Immature natural killer cell (primary cell): ENCODE results near the gene SLCO4A1. TPM values are rescaled to one million over a fixed set of nuclear protein-coding genes. Genes with fewer than 3 reads are reported as not detected.

Experiments
- DNase-seq, 3 donors: peaks; one replicate each; pipeline ENCODE4 v3.0.0; 2022; ENCODE audit warnings: mixed read lengths in 1 of 3
- H3K27ac Mint-ChIP-seq, 6 donors: one replicate each; pipeline ENCODE4 v1.8.0; 2020; ENCODE audit warnings: mixed read lengths in 6 of 6, mild to moderate bottlenecking in 5 of 6, inconsistent platforms in 4 of 6, moderate library complexity in 3 of 6
- H3K27me3 Mint-ChIP-seq, 3 donors: one replicate each; pipeline ENCODE4 v1.8.0; 2020 to 2021; ENCODE audit warnings: low read depth in 3 of 3, mild to moderate bottlenecking in 3 of 3, mixed read lengths in 3 of 3, moderate library complexity in 3 of 3, inconsistent platforms in 1 of 3
- H3K36me3 Mint-ChIP-seq, 3 donors: one replicate each; pipeline ENCODE4 v1.8.0; 2020; ENCODE audit warnings: mixed read lengths in 3 of 3, inconsistent platforms in 2 of 3, mild to moderate bottlenecking in 2 of 3
- H3K4me1 Mint-ChIP-seq, 2 donors: one replicate each; pipeline ENCODE4 v1.8.0; 2020; ENCODE audit warnings: inconsistent platforms in 2 of 2, mild to moderate bottlenecking in 2 of 2, mixed read lengths in 2 of 2, moderate library complexity in 1 of 2
- H3K4me3 Mint-ChIP-seq, 5 donors: one replicate each; pipeline ENCODE4 v1.8.0; 2020; ENCODE audit warnings: mild to moderate bottlenecking in 5 of 5, mixed read lengths in 5 of 5, inconsistent platforms in 3 of 5, moderate library complexity in 3 of 5
- H3K9me3 Mint-ChIP-seq, 6 donors: one replicate each; pipeline ENCODE4 v1.8.0; 2020; ENCODE audit warnings: mild to moderate bottlenecking in 6 of 6, mixed read lengths in 6 of 6, inconsistent platforms in 4 of 6, moderate library complexity in 3 of 6
- polyA plus RNA-seq, 3 donors: library from polyadenylated mRNA; unstranded; fragments of 300-500 nt; fragmentation: Illumina TruSeq; gene quantifications; one replicate each; pipeline ENCODE4 v1.2.3, GENCODE V29; 2021

SLCO4A1 gene
- polyA plus RNA-seq, 3 donors from 2014 or later = 0.34 to 0.40 TPM; not detected in 1

GRCh38 chr20:62650551-62651284, 8.4 kb downstream of the SLCO4A1 start:
- Mint-ChIP-seq H3K4me3 (peak overlapping the region; percentile 71 to 93 (median 85)), H3K4me1 (peaks cover 26 to 27% of the 10 kb centered on the region in 2 donors), H3K36me3 (no peaks in the 10 kb centered on the region), H3K27ac (peak overlapping the region; percentile 88 to 98 (median 96)), H3K9me3 (no peaks in the 10 kb centered on the region), H3K27me3 (peaks cover 3 to 4% (median 4%) of the 10 kb centered on the region in 3 donors)
- DNase-seq = no peak

- peaks cover 26 to 27% of the 10 kb centered on the region in 2 donors for H3K4me1 Mint-ChIP-seq
- peak overlapping the region; percentile 88 to 98 (median 96) for H3K27ac Mint-ChIP-seq
- no peaks in the 10 kb centered on the region for H3K36me3 Mint-ChIP-seq
- DNase-seq = peak; percentile 78 to 81 (median 80)
- no peaks in the 10 kb centered on the region for H3K9me3 Mint-ChIP-seq
- H3K27me3 Mint-ChIP-seq = peaks cover 3 to 4% (median 4%) of the 10 kb centered on the region in 3 donors
- peak overlapping the region; percentile 71 to 93 (median 85) for H3K4me3 Mint-ChIP-seq
These were observed 9.2 kb downstream of the SLCO4A1 start for GRCh38 chr20:62651285-62652021.

DNA sequence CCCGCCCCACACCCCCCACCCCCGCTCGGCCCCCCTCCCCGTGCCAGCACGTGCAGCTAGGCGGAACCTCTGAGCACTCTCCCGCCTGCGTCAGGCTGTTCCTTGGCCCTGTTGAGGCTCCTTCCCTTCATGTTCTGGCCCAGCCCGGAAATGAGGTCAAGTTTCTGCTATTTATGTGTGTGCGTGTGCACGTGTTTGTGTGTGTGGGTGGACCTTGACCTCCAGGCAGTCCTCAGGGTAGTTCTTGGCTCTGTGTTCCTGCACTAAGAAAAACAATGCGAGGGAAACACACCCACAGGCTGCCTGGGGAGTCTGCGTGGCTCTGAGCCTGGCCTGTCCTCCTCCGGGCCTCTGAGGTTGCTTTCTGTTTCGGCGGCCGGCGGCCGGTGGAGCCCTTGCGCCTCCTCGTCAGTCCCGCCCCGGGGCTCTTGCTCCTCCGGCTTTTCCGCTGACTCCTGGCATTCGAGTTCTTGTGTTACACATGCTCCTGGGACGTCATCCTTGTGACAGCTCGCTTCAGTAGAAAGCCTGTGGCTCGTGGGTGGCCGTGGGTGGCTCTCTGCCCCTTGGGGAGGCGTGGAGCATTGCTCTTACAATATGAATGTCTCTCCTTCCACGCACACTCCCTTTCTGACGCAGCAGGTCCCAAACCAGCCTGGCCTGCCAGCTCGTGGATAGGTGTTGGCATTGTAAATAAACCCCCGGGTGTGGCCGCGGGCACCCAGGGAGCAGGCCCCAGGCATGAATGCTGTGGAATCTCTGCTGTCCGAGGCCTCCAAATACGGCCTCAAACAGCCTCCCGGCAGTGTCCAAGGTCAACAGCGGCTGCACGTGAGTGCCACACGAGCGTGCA, 10.0 kb downstream of the SLCO4A1 start:
- peaks cover 3 to 4% (median 4%) of the 10 kb centered on the region in 3 donors for H3K27me3 Mint-ChIP-seq
- H3K4me1 Mint-ChIP-seq = peaks cover 26 to 27% of the 10 kb centered on the region in 2 donors
- no peaks in the 10 kb centered on the region for H3K9me3 Mint-ChIP-seq
- peak; percentile 79 to 83 (median 81) for DNase-seq
- H3K36me3 Mint-ChIP-seq = no peaks in the 10 kb centered on the region
- peak overlapping the region; percentile 89 to 98 (median 94) for H3K27ac Mint-ChIP-seq
- peak overlapping the region; percentile 71 to 93 (median 87) for H3K4me3 Mint-ChIP-seq

GRCh38 chr20:62652894-62653305, 10.6 kb downstream of the SLCO4A1 start:
- H3K4me1 Mint-ChIP-seq = peaks cover 26 to 27% of the 10 kb centered on the region in 2 donors
- H3K9me3 Mint-ChIP-seq = no peaks in the 10 kb centered on the region
- H3K36me3 Mint-ChIP-seq = no peaks in the 10 kb centered on the region

GRCh38 chr20:62653373-62653772, 11.1 kb downstream of the SLCO4A1 start:
- peak overlapping the region in 3 of 5 donors; percentile 15 to 51 (median 20) for H3K4me3 Mint-ChIP-seq
- H3K36me3 Mint-ChIP-seq = no peaks in the 10 kb centered on the region
- H3K4me1 Mint-ChIP-seq = peaks cover 26 to 27% of the 10 kb centered on the region in 2 donors
- H3K27ac Mint-ChIP-seq = peak overlapping the region; percentile 10 to 83 (median 32)
- H3K9me3 Mint-ChIP-seq = no peaks in the 10 kb centered on the region
- peaks cover 3 to 4% (median 4%) of the 10 kb centered on the region in 3 donors for H3K27me3 Mint-ChIP-seq
- DNase-seq = no peak

More at GRCh38 chr20:62652894-62653305, 10.6 kb downstream of the SLCO4A1 start:
- DNase-seq = no peak
- peaks cover 3 to 4% (median 4%) of the 10 kb centered on the region in 3 donors for H3K27me3 Mint-ChIP-seq
- H3K27ac Mint-ChIP-seq = peak overlapping the region in 4 of 6 donors; percentile 89 to 98 (median 94)
- peak overlapping the region in 2 of 5 donors; percentile 91 to 93 for H3K4me3 Mint-ChIP-seq

DNA sequence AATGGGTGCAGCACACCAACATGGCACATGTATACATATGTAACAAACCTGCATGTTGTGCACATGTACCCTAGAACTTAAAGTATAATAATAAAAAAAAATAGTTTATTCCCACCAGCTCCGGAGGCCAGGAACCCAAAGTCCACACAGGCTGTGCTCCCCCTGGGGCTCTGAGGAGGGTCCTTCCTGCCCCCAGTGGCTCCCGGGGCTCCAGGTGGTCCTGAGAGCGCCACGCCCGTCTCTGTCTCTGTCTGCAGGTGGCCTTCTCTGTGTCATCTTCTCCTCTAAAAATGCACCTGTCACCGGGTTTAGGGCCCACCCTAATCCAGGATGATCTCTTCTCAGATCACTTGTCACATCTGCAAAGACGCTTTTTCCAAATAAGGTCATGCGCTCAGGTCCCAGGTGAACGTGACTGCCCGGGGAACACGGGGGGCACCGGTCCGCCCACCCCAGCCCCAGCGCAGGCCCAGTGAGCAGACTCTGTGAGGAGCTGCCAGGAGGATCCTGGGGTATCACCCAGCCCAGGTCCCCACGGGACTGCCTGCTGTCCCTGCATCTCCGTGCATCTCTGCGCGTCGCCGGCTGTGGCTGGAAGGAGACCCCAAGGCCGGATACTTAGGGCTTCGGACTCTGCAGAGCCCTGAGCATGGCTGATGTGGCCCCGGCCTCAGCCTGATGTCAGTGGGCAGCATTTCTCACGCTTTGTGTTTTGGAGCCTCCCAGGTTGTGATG, 11.8 kb downstream of the SLCO4A1 start:
- peaks cover 3 to 4% (median 4%) of the 10 kb centered on the region in 3 donors for H3K27me3 Mint-ChIP-seq
- no peak for DNase-seq
- peaks cover 26 to 27% of the 10 kb centered on the region in 2 donors for H3K4me1 Mint-ChIP-seq
- H3K27ac Mint-ChIP-seq = no peak overlapping the region
- no peaks in the 10 kb centered on the region for H3K9me3 Mint-ChIP-seq
- no peak overlapping the region for H3K4me3 Mint-ChIP-seq
- no peaks in the 10 kb centered on the region for H3K36me3 Mint-ChIP-seq

- H3K27ac Mint-ChIP-seq = no peak overlapping the region
- H3K4me1 Mint-ChIP-seq = peaks cover 20 to 22% of the 10 kb centered on the region in 2 donors
- no peak overlapping the region for H3K4me3 Mint-ChIP-seq
- peaks cover 3 to 4% (median 4%) of the 10 kb centered on the region in 3 donors for H3K27me3 Mint-ChIP-seq
- H3K36me3 Mint-ChIP-seq = no peaks in the 10 kb centered on the region
- H3K9me3 Mint-ChIP-seq = no peaks in the 10 kb centered on the region
- no peak for DNase-seq
These were observed 13.2 kb downstream of the SLCO4A1 start for GRCh38 chr20:62655282-62656196.

- no peak for DNase-seq
- Mint-ChIP-seq H3K4me1 (peaks cover 12 to 14% of the 10 kb centered on the region in 2 donors), H3K27ac (no peak overlapping the region), H3K36me3 (no peaks in the 10 kb centered on the region), H3K27me3 (peaks cover 3 to 4% (median 4%) of the 10 kb centered on the region in 3 donors), H3K4me3 (no peak overlapping the region), H3K9me3 (no peaks in the 10 kb centered on the region)
These were observed 14.1 kb downstream of the SLCO4A1 start for GRCh38 chr20:62656197-62656918.

- peaks cover 2 to 3% (median 2%) of the 10 kb centered on the region in 3 donors for H3K27me3 Mint-ChIP-seq
- H3K27ac Mint-ChIP-seq = no peak overlapping the region
- H3K4me1 Mint-ChIP-seq = peaks cover 6 to 8% of the 10 kb centered on the region in 2 donors
- no peak overlapping the region for H3K4me3 Mint-ChIP-seq
- H3K36me3 Mint-ChIP-seq = no peaks in the 10 kb centered on the region
- H3K9me3 Mint-ChIP-seq = no peaks in the 10 kb centered on the region
- no peak for DNase-seq
These were observed 14.8 kb downstream of the SLCO4A1 start for GRCh38 chr20:62656919-62657588.

DNA sequence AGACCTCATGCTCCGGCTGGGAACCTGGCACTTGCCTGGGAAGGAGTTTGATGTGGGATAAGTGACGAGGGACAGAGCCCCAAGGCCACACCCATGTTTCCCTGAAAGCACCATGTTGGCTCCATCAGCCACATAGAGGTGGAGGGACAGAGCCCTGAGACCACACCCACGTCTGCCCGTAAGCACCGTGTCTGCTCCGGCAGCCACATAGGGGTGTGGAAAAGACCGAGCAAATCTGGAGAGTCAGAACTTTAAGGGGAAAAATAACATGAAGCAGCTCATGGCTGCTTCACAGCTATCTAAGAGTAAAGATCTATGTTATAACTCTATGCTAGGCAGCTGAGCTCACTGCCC, 15.3 kb downstream of the SLCO4A1 start:
- Mint-ChIP-seq H3K4me3 (no peak overlapping the region), H3K27me3 (no peaks in the 10 kb centered on the region), H3K9me3 (no peaks in the 10 kb centered on the region), H3K27ac (no peak overlapping the region), H3K36me3 (no peaks in the 10 kb centered on the region), H3K4me1 (peaks cover 1 to 3% of the 10 kb centered on the region in 2 donors)
- DNase-seq = no peak

DNA sequence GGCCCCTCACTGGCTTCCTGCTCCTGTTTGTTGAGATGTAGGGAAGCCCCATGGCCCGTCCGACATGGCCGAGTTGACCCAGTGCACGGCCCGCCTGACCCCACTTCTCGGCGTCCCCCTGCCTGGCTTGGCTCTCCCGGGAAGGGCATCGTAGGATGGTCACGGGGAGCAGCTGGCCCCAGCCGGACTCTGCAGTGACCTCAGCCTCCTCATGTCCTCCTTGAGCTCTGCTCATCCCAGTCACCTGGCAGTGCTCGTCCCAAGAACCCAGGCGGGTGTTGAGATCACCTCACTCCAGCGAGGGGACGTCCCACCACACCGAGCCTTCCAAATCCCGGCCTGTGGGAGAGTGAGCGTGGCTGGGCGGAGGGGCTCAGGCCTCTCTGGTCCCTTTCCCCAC, 15.7 kb downstream of the SLCO4A1 start:
- H3K9me3 Mint-ChIP-seq = no peaks in the 10 kb centered on the region
- no peak overlapping the region for H3K4me3 Mint-ChIP-seq
- no peaks in the 10 kb centered on the region for H3K36me3 Mint-ChIP-seq
- DNase-seq = no peak
- peaks cover 0 to 2% of the 10 kb centered on the region in 2 donors for H3K4me1 Mint-ChIP-seq
- no peak overlapping the region for H3K27ac Mint-ChIP-seq
- H3K27me3 Mint-ChIP-seq = no peaks in the 10 kb centered on the region
